ENCODE results near the gene CCDC3. TPM values are rescaled to one million over a fixed set of nuclear protein-coding genes. Genes with fewer than 3 reads are reported as not detected.

CCDC3 gene
- total RNA-seq, 1 donor from 2014 or later: 1.1 TPM

DNA sequence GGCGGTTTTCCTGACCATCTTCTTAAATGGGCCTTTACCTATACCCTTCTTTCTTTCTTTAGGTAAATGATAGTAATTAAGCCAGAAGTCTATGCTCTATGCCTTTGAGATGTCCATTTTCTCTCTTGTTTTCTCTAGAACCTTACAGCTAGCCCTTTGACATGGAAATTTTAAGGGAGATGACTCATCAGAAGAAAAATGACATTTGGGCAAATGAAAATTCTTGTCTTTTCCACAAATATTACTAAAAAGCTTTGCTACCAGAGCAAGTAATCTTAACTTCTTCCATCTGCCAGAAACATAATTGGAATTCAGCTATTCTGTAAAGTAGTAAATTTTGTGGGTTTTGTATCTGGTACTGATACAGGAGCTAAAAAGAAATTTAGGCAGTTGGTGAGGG lies 59.5 kb downstream of the CCDC3 start:
- Mint-ChIP-seq H3K4me3 (ENCODE audit: low read depth) (no peak overlapping the region), H3K36me3 (ENCODE audit: insufficient read depth) (no peaks in the 10 kb centered on the region), H3K9me3 (ENCODE audit: low read depth) (no peaks in the 10 kb centered on the region), H3K27me3 (no peaks in the 10 kb centered on the region), H3K4me1 (ENCODE audit: low read depth) (no peaks in the 10 kb centered on the region), H3K27ac (no peak overlapping the region)
- no peak for DNase-seq (ENCODE audit: low spot score, unreplicated experiment)
- TF ChIP-seq CTCF (IDR thresholded peaks at IDR 0.05; ENCODE audit: unreplicated experiment): no peak

DNA sequence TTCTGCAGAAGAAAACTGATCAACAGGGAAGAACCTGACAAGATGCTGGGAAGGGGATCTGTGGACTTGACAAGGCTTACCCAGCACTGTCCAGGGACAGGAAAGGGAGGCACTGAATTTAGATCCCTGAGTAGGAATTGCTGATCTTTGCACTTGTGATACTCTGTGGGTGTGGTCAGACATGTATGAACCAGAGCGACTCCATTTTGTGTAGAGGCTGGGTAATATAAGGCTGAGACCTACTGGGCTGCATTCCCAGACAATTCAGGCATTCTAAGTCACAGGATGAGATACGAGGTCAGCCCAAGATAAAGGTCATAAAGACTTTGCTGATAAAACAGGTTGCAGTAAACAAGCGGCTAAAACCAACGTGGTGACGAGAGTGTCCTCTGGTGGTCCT lies 60.7 kb downstream of the CCDC3 start:
- TF ChIP-seq CTCF (IDR thresholded peaks at IDR 0.05; ENCODE audit: unreplicated experiment): no peak
- no peak for DNase-seq (ENCODE audit: low spot score, unreplicated experiment)
- H3K27me3 Mint-ChIP-seq: no peaks in the 10 kb centered on the region
- H3K9me3 Mint-ChIP-seq (ENCODE audit: low read depth): no peaks in the 10 kb centered on the region
- H3K4me3 Mint-ChIP-seq (ENCODE audit: low read depth): no peak overlapping the region
- H3K4me1 Mint-ChIP-seq (ENCODE audit: low read depth): no peaks in the 10 kb centered on the region
- H3K27ac Mint-ChIP-seq: no peak overlapping the region
- H3K36me3 Mint-ChIP-seq (ENCODE audit: insufficient read depth): no peaks in the 10 kb centered on the region

DNA sequence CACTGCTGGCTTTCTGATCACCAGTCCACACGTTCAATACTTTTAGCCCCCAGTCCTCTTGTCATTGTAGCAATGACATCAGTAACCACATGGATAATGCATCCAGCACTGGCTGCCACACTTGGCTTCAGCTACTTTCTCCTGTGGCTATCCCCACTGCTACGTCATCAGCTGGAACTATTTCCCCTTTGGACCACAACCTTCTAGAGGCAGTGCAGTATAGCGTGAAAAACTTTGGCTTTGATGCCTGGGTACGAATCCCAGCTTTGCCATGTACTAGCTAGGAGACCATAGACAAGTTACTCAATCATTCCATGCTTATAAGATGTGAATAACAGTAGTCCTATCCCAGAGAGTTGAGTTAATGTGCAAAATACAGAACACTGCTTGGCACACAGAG lies 63.2 kb downstream of the CCDC3 start:
- Mint-ChIP-seq H3K36me3 (ENCODE audit: insufficient read depth) (no peaks in the 10 kb centered on the region), H3K27me3 (no peaks in the 10 kb centered on the region), H3K9me3 (ENCODE audit: low read depth) (peaks cover 7% of the 10 kb centered on the region), H3K4me1 (ENCODE audit: low read depth) (no peaks in the 10 kb centered on the region), H3K27ac (no peak overlapping the region), H3K4me3 (ENCODE audit: low read depth) (no peak overlapping the region)
- DNase-seq (ENCODE audit: low spot score, unreplicated experiment): no peak
- TF ChIP-seq CTCF (IDR thresholded peaks at IDR 0.05; ENCODE audit: unreplicated experiment): no peak

GRCh38 chr10:12937527-12937926 lies 64.0 kb downstream of the CCDC3 start:
- no peak for DNase-seq (ENCODE audit: low spot score, unreplicated experiment)
- no peak for TF ChIP-seq CTCF (IDR thresholded peaks at IDR 0.05; ENCODE audit: unreplicated experiment)
- H3K27ac Mint-ChIP-seq: no peak overlapping the region
- no peaks in the 10 kb centered on the region for H3K4me1 Mint-ChIP-seq (ENCODE audit: low read depth)
- H3K4me3 Mint-ChIP-seq (ENCODE audit: low read depth): no peak overlapping the region
- peaks cover 10% of the 10 kb centered on the region for H3K9me3 Mint-ChIP-seq (ENCODE audit: low read depth)
- H3K27me3 Mint-ChIP-seq: no peaks in the 10 kb centered on the region
- no peaks in the 10 kb centered on the region for H3K36me3 Mint-ChIP-seq (ENCODE audit: insufficient read depth)

- Mint-ChIP-seq H3K4me3 (ENCODE audit: low read depth) (no peak overlapping the region), H3K36me3 (ENCODE audit: insufficient read depth) (no peaks in the 10 kb centered on the region), H3K27me3 (no peaks in the 10 kb centered on the region), H3K9me3 (ENCODE audit: low read depth) (peaks cover 10% of the 10 kb centered on the region), H3K4me1 (ENCODE audit: low read depth) (no peaks in the 10 kb centered on the region), H3K27ac (no peak overlapping the region)
- TF ChIP-seq CTCF (IDR thresholded peaks at IDR 0.05; ENCODE audit: unreplicated experiment): no peak
- no peak for DNase-seq (ENCODE audit: low spot score, unreplicated experiment)
These were observed 66.7 kb downstream of the CCDC3 start for GRCh38 chr10:12934777-12935176.
